ENCODE data around the gene LRFN3. TPM values are rescaled to one million over a fixed set of nuclear protein-coding genes. Genes with fewer than 3 reads are reported as not detected.
"Not testable (repeated sequence)": the region's sequence is repeated elsewhere in the genome, so short reads cannot be mapped to it uniquely, and the experiment has no call there.

The LRFN3 gene
- total RNA-seq, 2 experiments from 2014 or later, result 2.8 to 6.0 TPM

- no TSS peak for BruUV-seq (replicated peaks)
- Histone ChIP-seq H2AFZ (ENCODE audit: low read length) (no peak overlapping the region), H3K27ac (ENCODE audit: low read depth, low read length, poor library complexity, severe bottlenecking) (no peak overlapping the region), H3K79me2 (ENCODE audit: insufficient read depth, low read depth, low read length) (no peaks in the 10 kb centered on the region), H3K9me3 (ENCODE audit: low read length) (no peaks in the 10 kb centered on the region), H4K20me1 (ENCODE audit: insufficient read depth, low read length) (no peaks in the 10 kb centered on the region), H3K9me2 (ENCODE audit: insufficient read depth, low read length) (no peaks in the 10 kb centered on the region), H3K36me3 (ENCODE audit: insufficient read depth, low read length) (no peaks in the 10 kb centered on the region), H3K4me1 (ENCODE audit: insufficient read depth, low read length, poor library complexity, severe bottlenecking) (peaks cover 14% of the 10 kb centered on the region), H3K4me3 (ENCODE audit: low read depth, low read length, poor library complexity, severe bottlenecking) (no peak overlapping the region), H3K4me2 (ENCODE audit: low read length) (no peak overlapping the region)
- POLR2A ChIA-PET, result interaction anchor here (0.6 kb wide), 1 partner anchor 252 kb away, joined by 4 read pairs; no protein-coding TSS in a partner anchor
- CTCF ChIA-PET (ENCODE audit: unreplicated experiment), result no interaction called here
- TF ChIP-seq, protein P1, sequence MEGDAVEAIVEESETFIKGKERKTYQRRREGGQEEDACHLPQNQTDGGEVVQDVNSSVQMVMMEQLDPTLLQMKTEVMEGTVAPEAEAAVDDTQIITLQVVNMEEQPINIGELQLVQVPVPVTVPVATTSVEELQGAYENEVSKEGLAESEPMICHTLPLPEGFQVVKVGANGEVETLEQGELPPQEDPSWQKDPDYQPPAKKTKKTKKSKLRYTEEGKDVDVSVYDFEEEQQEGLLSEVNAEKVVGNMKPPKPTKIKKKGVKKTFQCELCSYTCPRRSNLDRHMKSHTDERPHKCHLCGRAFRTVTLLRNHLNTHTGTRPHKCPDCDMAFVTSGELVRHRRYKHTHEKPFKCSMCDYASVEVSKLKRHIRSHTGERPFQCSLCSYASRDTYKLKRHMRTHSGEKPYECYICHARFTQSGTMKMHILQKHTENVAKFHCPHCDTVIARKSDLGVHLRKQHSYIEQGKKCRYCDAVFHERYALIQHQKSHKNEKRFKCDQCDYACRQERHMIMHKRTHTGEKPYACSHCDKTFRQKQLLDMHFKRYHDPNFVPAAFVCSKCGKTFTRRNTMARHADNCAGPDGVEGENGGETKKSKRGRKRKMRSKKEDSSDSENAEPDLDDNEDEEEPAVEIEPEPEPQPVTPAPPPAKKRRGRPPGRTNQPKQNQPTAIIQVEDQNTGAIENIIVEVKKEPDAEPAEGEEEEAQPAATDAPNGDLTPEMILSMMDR (conservative IDR thresholded peaks at IDR 0.05; ENCODE audit: low read length), result no peak
- no peak for TF ChIP-seq EZH2phosphoT487 (IDR thresholded peaks at IDR 0.05; ENCODE audit: borderline replicate concordance, low read depth, low read length)
- intact Hi-C loops (cut with micrococcal nuclease; ENCODE audit: unreplicated experiment), result no loop called here
- DNase-seq (ENCODE audit: low spot score), result no peak
These were observed 19.9 kb downstream of the LRFN3 start for GRCh38 chr19:35955881-35956634.

- H2AFZ ChIP-seq (ENCODE audit: low read length); intact Hi-C loops (cut with micrococcal nuclease; ENCODE audit: unreplicated experiment); H3K79me2 ChIP-seq (ENCODE audit: insufficient read depth, low read depth, low read length); H3K27ac ChIP-seq (ENCODE audit: low read depth, low read length, poor library complexity, severe bottlenecking); H3K9me2 ChIP-seq (ENCODE audit: insufficient read depth, low read length); H3K4me3 ChIP-seq (ENCODE audit: low read depth, low read length, poor library complexity, severe bottlenecking); CTCF ChIA-PET (ENCODE audit: unreplicated experiment); H3K36me3 ChIP-seq (ENCODE audit: insufficient read depth, low read length); H3K9me3 ChIP-seq (ENCODE audit: low read length); H3K4me2 ChIP-seq (ENCODE audit: low read length); H4K20me1 ChIP-seq (ENCODE audit: insufficient read depth, low read length); POLR2A ChIA-PET; DNase-seq (ENCODE audit: low spot score); BruUV-seq (replicated peaks): not testable (repeated sequence)
- H3K4me1 ChIP-seq (ENCODE audit: insufficient read depth, low read length, poor library complexity, severe bottlenecking), result peaks cover 14% of the 10 kb centered on the region
These were observed 21.2 kb downstream of the LRFN3 start for GRCh38 chr19:35957411-35957810.

GRCh38 chr19:35958660-35959039 lies 22.5 kb downstream of the LRFN3 start:
- DNase-seq (ENCODE audit: low spot score), result no peak
- H4K20me1 ChIP-seq (ENCODE audit: insufficient read depth, low read length), result no peaks in the 10 kb centered on the region
- intact Hi-C loops (cut with micrococcal nuclease; ENCODE audit: unreplicated experiment), result no loop called here
- CTCF ChIA-PET (ENCODE audit: unreplicated experiment), result no interaction called here
- no TSS peak for BruUV-seq (replicated peaks)
- no peak overlapping the region for H3K4me3 ChIP-seq (ENCODE audit: low read depth, low read length, poor library complexity, severe bottlenecking)
- H3K36me3 ChIP-seq (ENCODE audit: insufficient read depth, low read length), result no peaks in the 10 kb centered on the region
- no peak for TF ChIP-seq EZH2phosphoT487 (IDR thresholded peaks at IDR 0.05; ENCODE audit: borderline replicate concordance, low read depth, low read length)
- TF ChIP-seq, protein P1 (conservative IDR thresholded peaks at IDR 0.05; ENCODE audit: low read length), result no peak
- no peaks in the 10 kb centered on the region for H3K9me3 ChIP-seq (ENCODE audit: low read length)
- no peaks in the 10 kb centered on the region for H3K79me2 ChIP-seq (ENCODE audit: insufficient read depth, low read depth, low read length)
- H3K9me2 ChIP-seq (ENCODE audit: insufficient read depth, low read length), result no peaks in the 10 kb centered on the region
- POLR2A ChIA-PET, result no interaction called here
- H2AFZ ChIP-seq (ENCODE audit: low read length), result no peak overlapping the region
- no peak overlapping the region for H3K4me2 ChIP-seq (ENCODE audit: low read length)
- H3K27ac ChIP-seq (ENCODE audit: low read depth, low read length, poor library complexity, severe bottlenecking), result no peak overlapping the region
- H3K4me1 ChIP-seq (ENCODE audit: insufficient read depth, low read length, poor library complexity, severe bottlenecking), result peaks cover 5% of the 10 kb centered on the region

Measured in OCI-LY7 (cell line).